Endothelial cell of umbilical vein (primary cell): ENCODE results near the gene EFS. TPM values are rescaled to one million over a fixed set of nuclear protein-coding genes. Genes with fewer than 3 reads are reported as not detected.

Experiments
- BruUV-seq: library from RNA; stranded (reverse); fragments of 400-500 nt; replicated peaks from 2 replicates; lab custom pipeline; 2021; lab: Mats Ljungman, UMichigan
- CTCF ChIA-PET: fragments of 300-600, 350-600 bp; sonication (Branson Sonifier 250); formaldehyde crosslinking; loops from one replicate; lab custom pipeline; 2021; ENCODE audit warnings: antibody characterized with exemption, inconsistent platforms; lab: Charles Lee
- POLR2A ChIA-PET: fragments of 300-600, 350-600 bp; sonication (Branson Sonifier 250); formaldehyde crosslinking; loops from one replicate; lab custom pipeline; 2021; ENCODE audit warnings: antibody characterized with exemption, inconsistent platforms; lab: Charles Lee
- DNase-seq: peaks from one replicate; pipeline ENCODE4 v3.0.0-alpha.2; 2011; ENCODE audit warnings: low read depth, low spot score
- FAIRE-seq: peaks from 2 replicates; lab custom pipeline; 2011; peaks lifted over from hg19 to GRCh38; lab: Jason Lieb, UNC
- H2AFZ ChIP-seq: 2 replicates; pipeline ENCODE4 v1.6.0; 2012; ENCODE audit warnings: low read depth, low read length, control low read depth, inconsistent platforms
- H3K27ac ChIP-seq: 2 replicates; pipeline ENCODE4 v1.5.1; 2011; ENCODE audit warnings: low read depth, mild to moderate bottlenecking, control low read depth, low read length, moderate library complexity; ENCODE audit not compliant: insufficient read depth
- H3K27me3 ChIP-seq, 2 experiments: 2 replicates each; pipeline versions ENCODE4 v1.6.0 to v1.6.1; 2011; ENCODE audit warnings: low read length in 2 of 2, mixed read lengths in 1 of 2; ENCODE audit not compliant: control insufficient read depth in 2 of 2, insufficient read depth in 2 of 2
- H3K36me3 ChIP-seq, 2 experiments: 2 replicates in 1 of 2; 3 replicates in 1 of 2; pipeline ENCODE4 v1.5.1; 2011; ENCODE audit warnings: low read length in 2 of 2, mild to moderate bottlenecking in 1 of 2, moderate library complexity in 1 of 2; ENCODE audit not compliant: control insufficient read depth in 2 of 2, insufficient read depth in 2 of 2; ENCODE audit errors: extremely low read depth in 1 of 2
- H3K4me1 ChIP-seq: 3 replicates; pipeline ENCODE4 v1.5.1; 2011; ENCODE audit warnings: mild to moderate bottlenecking, low read length; ENCODE audit not compliant: control insufficient read depth, insufficient read depth; ENCODE audit errors: extremely low read depth
- H3K4me2 ChIP-seq: 2 replicates; pipeline ENCODE4 v1.6.1; 2011; ENCODE audit warnings: low read length, control low read depth, mixed read lengths; ENCODE audit not compliant: insufficient read depth
- H3K4me3 ChIP-seq, 3 experiments: fragments of 200-600 bp in 1 of 3; sonication (generic), shearing (Covaris generic) in 1 of 3; replicated peaks in 1 of 3; 2 replicates each; pipeline ENCODE4 v1.5.1; 2011 to 2016; ENCODE audit warnings: control low read depth in 3 of 3, low read length in 3 of 3, mild to moderate bottlenecking in 2 of 3, inconsistent platforms in 1 of 3, low read depth in 1 of 3, moderate library complexity in 1 of 3; ENCODE audit not compliant: insufficient read depth in 1 of 3
- H3K79me2 ChIP-seq: 2 replicates; pipeline ENCODE4 v1.6.0; 2012; ENCODE audit warnings: low read length, inconsistent platforms; ENCODE audit not compliant: control insufficient read depth, insufficient read depth
- H3K9ac ChIP-seq: replicated peaks from 2 replicates; pipeline ENCODE3; 2011; ENCODE audit warnings: low read length, control low read depth; ENCODE audit not compliant: insufficient read depth; ENCODE audit errors: extremely low read depth
- H3K9me1 ChIP-seq: replicated peaks from 3 replicates; pipeline ENCODE4 v1.6.0; 2011; ENCODE audit warnings: mild to moderate bottlenecking, low read length; ENCODE audit not compliant: control insufficient read depth, insufficient read depth; ENCODE audit errors: extremely low read depth
- H3K9me3 ChIP-seq: replicated peaks from 2 replicates; pipeline ENCODE4 v1.5.1; 2012; ENCODE audit warnings: low read length, inconsistent platforms; ENCODE audit not compliant: control insufficient read depth, insufficient read depth
- H4K20me1 ChIP-seq: replicated peaks from 2 replicates; pipeline ENCODE3; 2011; ENCODE audit warnings: mild to moderate bottlenecking, low read length; ENCODE audit not compliant: control insufficient read depth, insufficient read depth; ENCODE audit errors: extremely low read depth
- EZH2 ChIP-seq: IDR thresholded peaks from 2 replicates; pipeline ENCODE4 v1.6.1; 2012; ENCODE audit warnings: borderline replicate concordance, low read depth, mild to moderate bottlenecking, moderate library complexity, low read length, inconsistent platforms; ENCODE audit not compliant: severe bottlenecking
- FOS ChIP-seq: IDR thresholded peaks from 2 replicates; pipeline ENCODE4 v1.6.1; 2011; ENCODE audit warnings: mild to moderate bottlenecking, low read length, moderate library complexity, borderline replicate concordance; ENCODE audit not compliant: insufficient read depth
- GATA2 ChIP-seq: IDR thresholded peaks from 2 replicates; pipeline ENCODE4 v1.7.0; 2011; ENCODE audit warnings: low read depth, mild to moderate bottlenecking, moderate library complexity, mixed read lengths, low read length; ENCODE audit not compliant: insufficient read length, insufficient read depth
- JUN ChIP-seq: IDR thresholded peaks from 2 replicates; pipeline ENCODE4 v1.6.1; 2011; ENCODE audit warnings: borderline replicate concordance, low read depth; ENCODE audit not compliant: insufficient read length, insufficient read depth
- MYC ChIP-seq: IDR thresholded peaks from one replicate; pipeline ENCODE4 v1.6.1; 2011; ENCODE audit warnings: mild to moderate bottlenecking, low read depth, low read length
- POLR2A ChIP-seq: IDR thresholded peaks from 2 replicates; pipeline ENCODE4 v1.6.1; 2012; ENCODE audit warnings: low read depth, mild to moderate bottlenecking, control low read depth, low read length
- POLR2AphosphoS5 ChIP-seq: IDR thresholded peaks from 2 replicates; pipeline ENCODE4 v1.6.1; 2012; ENCODE audit warnings: low read depth, mild to moderate bottlenecking, control low read depth, low read length, moderate library complexity; ENCODE audit not compliant: insufficient read depth
- dilution Hi-C: fragments of 300-500 bp; cut with MboI; formaldehyde crosslinking; loops from one replicate; pipeline ENCODE4 v1.15.0; 2019; ENCODE audit warnings: low sequenced_read_pairs; ENCODE audit not compliant: extremely low pct_ligation_motif_present
- intact Hi-C: fragments of 100-400 bp; cut with micrococcal nuclease; formaldehyde crosslinking; loops from one replicate; pipeline ENCODE4 v1.10.0; 2022
- polyA plus RNA-seq, 4 experiments: library from polyadenylated mRNA; depleted of rRNA in 3 of 4; stranded (reverse) in 3 of 4; unstranded in 1 of 4; fragments of >200 nt; gene quantifications; 2 replicates each; pipeline versions ENCODE4 v1.2.1 to v1.2.3, GENCODE V29; 2011 to 2012; ENCODE audit warnings: missing spikeins in 1 of 4
- total RNA-seq: library from RNA; stranded (reverse); gene quantifications from 2 replicates; pipeline ENCODE4 v1.2.3, GENCODE V29; 2021
- TF ChIP-seq, protein P1 (sequence below): IDR thresholded peaks from 2 replicates; pipeline ENCODE4 v1.6.1; 2011; ENCODE audit not compliant: insufficient read depth, insufficient read length
- TF ChIP-seq, protein P2 (sequence below), 2 donors: IDR thresholded peaks; 1 replicate in 1 of 2; 2 replicates in 1 of 2; pipeline ENCODE4 v1.5.1; 2011; ENCODE audit warnings: low read length in 2 of 2, mild to moderate bottlenecking in 2 of 2, moderate library complexity in 2 of 2, control low read depth in 1 of 2, inconsistent platforms in 1 of 2, low read depth in 1 of 2; ENCODE audit not compliant: insufficient read depth in 1 of 2; ENCODE audit errors: extremely low read depth in 1 of 2

Gene EFS
- total and polyA plus RNA-seq, 2 donors (not counting 3 experiments of a cell fraction or from before 2014, with no cell fraction given) = 0.03 to 0.13 TPM

DNA sequence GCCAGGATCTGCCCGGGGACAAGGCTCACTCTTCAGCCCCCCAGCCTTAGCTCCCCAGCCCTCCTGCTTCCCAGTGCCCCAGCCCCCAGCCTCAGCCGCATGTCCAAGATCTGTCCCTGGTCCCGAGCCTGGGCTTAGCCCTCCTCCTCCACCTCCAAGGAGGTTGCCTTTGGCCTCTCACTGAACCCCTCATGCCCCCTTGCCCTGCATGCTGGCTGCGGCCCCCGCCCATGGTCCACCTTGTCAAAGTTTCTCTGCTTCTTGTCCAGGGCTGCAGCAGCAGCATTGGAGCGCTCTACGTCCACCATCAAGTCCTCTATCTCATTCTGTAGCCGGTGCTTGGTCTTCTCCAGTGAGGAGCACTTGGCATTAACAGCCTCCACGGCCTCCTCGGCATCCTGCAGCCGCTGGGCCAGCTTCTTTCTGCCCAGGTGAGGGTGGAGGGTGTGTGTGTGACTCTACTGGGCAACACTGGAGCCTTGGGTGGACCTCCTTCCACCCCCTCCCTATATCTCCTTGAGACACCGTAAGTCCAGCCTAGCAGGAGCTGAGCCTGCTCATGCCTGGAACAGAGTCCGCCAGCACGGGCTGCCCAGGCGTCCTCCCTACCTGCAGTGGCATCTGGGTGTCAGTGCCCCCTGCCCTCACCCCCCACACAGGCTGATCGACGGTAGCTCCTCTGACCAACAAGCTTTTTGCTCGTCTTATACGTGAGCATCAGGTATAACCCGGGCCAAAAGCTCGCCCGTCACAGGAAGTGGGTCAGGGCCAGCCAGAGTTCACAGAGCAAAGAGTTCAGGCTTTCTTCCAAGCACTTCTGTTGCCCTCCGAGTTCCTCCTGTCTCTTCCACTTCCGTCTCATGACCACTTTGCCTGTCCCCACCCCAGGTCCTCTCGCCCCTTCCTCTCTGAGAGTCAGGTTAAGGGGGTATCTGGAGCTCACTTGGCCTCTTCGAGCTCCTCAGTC lies 23.2 kb upstream of the EFS start:
- no peaks in the 10 kb centered on the region for H3K9me3 ChIP-seq
- no peak for FAIRE-seq
- dilution Hi-C loops = no loop called here
- H3K4me3 ChIP-seq = no peak overlapping the region
- no peaks in the 10 kb centered on the region for H4K20me1 ChIP-seq
- H3K27ac ChIP-seq = no peak overlapping the region
- H3K27me3 ChIP-seq = no peaks in the 10 kb centered on the region
- TF ChIP-seq POLR2A = no peak
- TF ChIP-seq, protein P1, sequence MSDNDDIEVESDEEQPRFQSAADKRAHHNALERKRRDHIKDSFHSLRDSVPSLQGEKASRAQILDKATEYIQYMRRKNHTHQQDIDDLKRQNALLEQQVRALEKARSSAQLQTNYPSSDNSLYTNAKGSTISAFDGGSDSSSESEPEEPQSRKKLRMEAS = no peak
- TF ChIP-seq, protein P2, sequence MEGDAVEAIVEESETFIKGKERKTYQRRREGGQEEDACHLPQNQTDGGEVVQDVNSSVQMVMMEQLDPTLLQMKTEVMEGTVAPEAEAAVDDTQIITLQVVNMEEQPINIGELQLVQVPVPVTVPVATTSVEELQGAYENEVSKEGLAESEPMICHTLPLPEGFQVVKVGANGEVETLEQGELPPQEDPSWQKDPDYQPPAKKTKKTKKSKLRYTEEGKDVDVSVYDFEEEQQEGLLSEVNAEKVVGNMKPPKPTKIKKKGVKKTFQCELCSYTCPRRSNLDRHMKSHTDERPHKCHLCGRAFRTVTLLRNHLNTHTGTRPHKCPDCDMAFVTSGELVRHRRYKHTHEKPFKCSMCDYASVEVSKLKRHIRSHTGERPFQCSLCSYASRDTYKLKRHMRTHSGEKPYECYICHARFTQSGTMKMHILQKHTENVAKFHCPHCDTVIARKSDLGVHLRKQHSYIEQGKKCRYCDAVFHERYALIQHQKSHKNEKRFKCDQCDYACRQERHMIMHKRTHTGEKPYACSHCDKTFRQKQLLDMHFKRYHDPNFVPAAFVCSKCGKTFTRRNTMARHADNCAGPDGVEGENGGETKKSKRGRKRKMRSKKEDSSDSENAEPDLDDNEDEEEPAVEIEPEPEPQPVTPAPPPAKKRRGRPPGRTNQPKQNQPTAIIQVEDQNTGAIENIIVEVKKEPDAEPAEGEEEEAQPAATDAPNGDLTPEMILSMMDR (IDR thresholded peaks at IDR 0.05; ENCODE audit: extremely low read depth in 1 of 2, insufficient read depth in 1 of 2, low read depth in 1 of 2, low read length in 2 of 2) = no peak
- no peak for TF ChIP-seq EZH2
- no peak for TF ChIP-seq FOS
- no peak for TF ChIP-seq GATA2
- TF ChIP-seq POLR2AphosphoS5 = no peak
- TF ChIP-seq JUN = no peak
- TF ChIP-seq MYC = no peak
- H3K9ac ChIP-seq = no peak overlapping the region
- ChIA-PET CTCF (interaction anchor here (2.3 kb wide), 1 partner anchor 9 kb away, joined by 10 read pairs; no protein-coding TSS in a partner anchor), POLR2A (no interaction called here)
- BruUV-seq = no TSS peak
- intact Hi-C loops = no loop called here
- no peaks in the 10 kb centered on the region for H3K9me1 ChIP-seq
- no peak overlapping the region for H3K4me2 ChIP-seq
- no peaks in the 10 kb centered on the region for H3K79me2 ChIP-seq
- no peak for DNase-seq
- H2AFZ ChIP-seq = no peak overlapping the region
- no peaks in the 10 kb centered on the region for H3K4me1 ChIP-seq
- no peaks in the 10 kb centered on the region for H3K36me3 ChIP-seq
